ENCODE measurements around the gene C3orf20.

Gene C3orf20

GRCh38 chr3:14768881-14769280 lies 93.9 kb downstream of the C3orf20 start:
- TF ChIP-seq CTCF (IDR thresholded peaks at IDR 0.05): no peak
- no peak overlapping the region for H3K4me3 Mint-ChIP-seq
- no peaks in the 10 kb centered on the region for H3K9me3 Mint-ChIP-seq
- no peak for DNase-seq
- H3K36me3 Mint-ChIP-seq (ENCODE audit: low read depth): no peaks in the 10 kb centered on the region
- H3K4me1 Mint-ChIP-seq: peaks cover 25% of the 10 kb centered on the region
- peaks cover 15% of the 10 kb centered on the region for H3K27me3 Mint-ChIP-seq (ENCODE audit: low read depth, poor library complexity)
- no peak overlapping the region for H3K27ac Mint-ChIP-seq

- Mint-ChIP-seq H3K27me3 (ENCODE audit: low read depth, poor library complexity) (peaks cover 15% of the 10 kb centered on the region), H3K4me1 (peaks cover 33% of the 10 kb centered on the region), H3K27ac (peak overlapping the region; percentile 75), H3K4me3 (no peak overlapping the region), H3K9me3 (no peaks in the 10 kb centered on the region), H3K36me3 (ENCODE audit: low read depth) (no peaks in the 10 kb centered on the region)
- DNase-seq: no peak
- TF ChIP-seq CTCF (IDR thresholded peaks at IDR 0.05): no peak
Measured at GRCh38 chr3:14769544-14770325, 94.8 kb downstream of the C3orf20 start.

- H3K27ac Mint-ChIP-seq: no peak overlapping the region
- peaks cover 6% of the 10 kb centered on the region for H3K27me3 Mint-ChIP-seq (ENCODE audit: low read depth, poor library complexity)
- no peaks in the 10 kb centered on the region for H3K36me3 Mint-ChIP-seq (ENCODE audit: low read depth)
- H3K4me1 Mint-ChIP-seq: peaks cover 39% of the 10 kb centered on the region
- no peaks in the 10 kb centered on the region for H3K9me3 Mint-ChIP-seq
- H3K4me3 Mint-ChIP-seq: no peak overlapping the region
- no peak for DNase-seq
- no peak for TF ChIP-seq CTCF (IDR thresholded peaks at IDR 0.05)
Measured at GRCh38 chr3:14770591-14770990, 95.7 kb downstream of the C3orf20 start.

- H3K27ac Mint-ChIP-seq: no peak overlapping the region
- peaks cover 5% of the 10 kb centered on the region for H3K27me3 Mint-ChIP-seq (ENCODE audit: low read depth, poor library complexity)
- H3K36me3 Mint-ChIP-seq (ENCODE audit: low read depth): no peaks in the 10 kb centered on the region
- H3K9me3 Mint-ChIP-seq: no peaks in the 10 kb centered on the region
- DNase-seq: no peak
- TF ChIP-seq CTCF (IDR thresholded peaks at IDR 0.05): no peak
- peaks cover 39% of the 10 kb centered on the region for H3K4me1 Mint-ChIP-seq
- H3K4me3 Mint-ChIP-seq: no peak overlapping the region
Measured at GRCh38 chr3:14771593-14772497, 96.9 kb downstream of the C3orf20 start.

GRCh38 chr3:14772533-14773138 lies 97.7 kb downstream of the C3orf20 start:
- peaks cover 5% of the 10 kb centered on the region for H3K27me3 Mint-ChIP-seq (ENCODE audit: low read depth, poor library complexity)
- peaks cover 39% of the 10 kb centered on the region for H3K4me1 Mint-ChIP-seq
- no peaks in the 10 kb centered on the region for H3K36me3 Mint-ChIP-seq (ENCODE audit: low read depth)
- H3K9me3 Mint-ChIP-seq: no peaks in the 10 kb centered on the region
- no peak for TF ChIP-seq CTCF (IDR thresholded peaks at IDR 0.05)
- H3K27ac Mint-ChIP-seq: no peak overlapping the region
- no peak overlapping the region for H3K4me3 Mint-ChIP-seq
- DNase-seq: no peak

All from nephron progenitor cell (in vitro differentiated cells).